KBM-7 (cell line): ENCODE measurements around the gene RNU6-1.

Experiments
- DNase-seq: peaks from one replicate; pipeline ENCODE4 v3.0.0-alpha.2; 2015
- in situ Hi-C: fragments of 300-500 bp; cut with MboI; formaldehyde crosslinking; loops from 2 replicates; pipeline ENCODE4 v1.14.3; 2020; ENCODE audit warnings: low sequenced_read_pairs, low pct_unique_long_range_greater_than_20kb, mixed read lengths

RNU6-1 gene

GRCh38 chr15:67862750-67863441, 23.1 kb upstream of the RNU6-1 start:
- no peak for DNase-seq
- in situ Hi-C loops, result loop anchor here (10.0 kb wide), 1 partner anchor 312 kb away; no protein-coding TSS in a partner anchor

DNA sequence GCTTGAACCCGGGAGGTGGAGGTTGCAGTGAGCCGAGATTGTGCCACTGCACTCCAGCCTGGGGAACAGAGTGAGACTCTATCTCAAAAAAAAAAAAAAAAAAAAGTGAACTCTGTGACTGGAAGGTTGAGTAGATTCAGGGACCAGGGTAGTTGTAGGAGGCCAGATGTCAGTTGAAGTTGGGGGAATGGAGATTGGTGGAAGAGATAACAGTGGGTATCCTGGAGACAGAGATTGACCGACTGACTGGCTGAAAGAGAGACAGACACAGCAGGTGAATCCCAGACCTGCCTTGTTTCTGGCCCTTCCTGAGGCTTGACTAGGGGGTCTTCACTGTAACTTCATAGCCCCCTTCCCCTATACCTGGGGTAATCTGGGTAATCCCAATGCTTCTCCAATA, 22.1 kb upstream of the RNU6-1 start:
- in situ Hi-C loops, result loop anchor here (10.0 kb wide), 1 partner anchor 313 kb away; no protein-coding TSS in a partner anchor

GRCh38 chr15:67859331-67859946, 19.6 kb upstream of the RNU6-1 start:
- DNase-seq, result no peak
- in situ Hi-C loops, result no loop called here

More for the DNA sequence above, 22.1 kb upstream of the RNU6-1 start:
- no peak for DNase-seq

GRCh38 chr15:67857220-67857619, 17.4 kb upstream of the RNU6-1 start:
- no peak for DNase-seq
- in situ Hi-C loops, result no loop called here

GRCh38 chr15:67855842-67856241, 16.0 kb upstream of the RNU6-1 start:
- in situ Hi-C loops, result no loop called here
- DNase-seq, result peak; percentile 49

GRCh38 chr15:67854358-67854757, 14.5 kb upstream of the RNU6-1 start:
- in situ Hi-C loops, result no loop called here
- no peak for DNase-seq

DNA sequence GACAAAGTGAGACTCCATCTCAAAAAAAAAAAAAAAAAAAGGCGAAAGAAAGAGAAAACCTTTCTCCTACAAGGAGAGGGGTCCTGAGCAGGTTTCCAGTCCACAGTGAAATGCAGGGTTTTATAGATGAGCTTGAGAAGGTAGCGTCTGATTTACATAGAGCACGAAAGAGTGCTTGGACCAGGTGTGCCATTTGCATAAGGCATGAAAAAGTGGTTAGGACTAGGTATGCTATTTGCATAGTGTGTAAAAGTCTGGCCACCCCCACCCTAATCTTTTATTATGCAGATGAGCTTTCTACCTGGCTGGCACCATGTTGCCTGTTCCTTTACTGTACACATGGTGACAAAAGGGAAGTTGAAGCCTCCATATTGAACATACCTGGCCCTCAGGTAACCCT, 13.6 kb upstream of the RNU6-1 start:
- DNase-seq, result no peak
- in situ Hi-C loops, result no loop called here

- no peak for DNase-seq
- in situ Hi-C loops, result no loop called here
These were observed 12.6 kb upstream of the RNU6-1 start for GRCh38 chr15:67852418-67852817.

DNA sequence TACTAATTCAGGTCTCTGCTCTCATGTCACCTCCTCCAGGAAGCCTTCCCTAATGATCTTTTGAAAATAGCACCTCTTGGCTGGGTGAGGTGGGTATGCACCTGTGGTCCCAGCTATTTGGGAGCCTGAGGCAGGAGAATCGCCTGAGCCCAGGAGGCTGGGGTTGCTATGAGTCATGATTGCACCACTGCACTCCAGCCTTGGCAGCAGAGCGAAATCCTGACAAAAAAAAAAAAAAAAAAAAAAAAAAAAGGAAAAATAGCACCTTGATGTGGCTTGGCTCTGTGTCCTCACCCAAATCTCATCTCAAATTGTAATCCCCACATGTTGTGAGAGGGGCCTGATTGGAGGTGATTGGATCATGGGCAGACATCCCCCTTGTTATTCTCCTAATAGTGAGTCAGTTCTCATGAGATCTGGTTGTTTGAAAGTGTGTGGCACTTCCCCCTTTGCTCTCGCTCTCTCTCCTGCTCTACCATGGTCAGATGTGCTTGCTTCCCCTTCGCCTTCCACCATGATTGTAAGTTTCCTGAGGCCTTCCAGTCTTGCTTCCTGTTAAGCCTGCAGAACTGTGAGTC, 11.2 kb upstream of the RNU6-1 start:
- in situ Hi-C loops, result no loop called here
- DNase-seq, result peak; percentile 88

GRCh38 chr15:67850336-67850735, 10.5 kb upstream of the RNU6-1 start:
- DNase-seq, result no peak
- in situ Hi-C loops, result no loop called here

DNA sequence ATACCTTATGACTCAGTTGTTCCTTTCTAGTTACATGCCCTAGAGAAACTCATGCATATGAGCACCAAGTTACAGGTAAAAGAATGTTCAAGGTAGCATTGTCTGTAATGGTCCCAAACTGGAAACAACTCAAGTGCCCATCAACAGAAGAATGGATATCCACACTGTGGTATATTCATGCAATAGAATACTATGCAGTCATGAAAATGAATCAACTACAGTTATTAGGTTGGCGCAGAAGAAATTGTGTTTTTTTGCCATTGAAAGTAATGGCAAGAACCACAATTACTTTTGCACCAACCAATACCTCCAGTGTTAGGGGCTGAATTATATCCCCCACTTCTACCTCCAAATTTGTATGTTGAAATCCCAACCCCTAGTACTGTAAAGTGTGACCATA, 9.7 kb upstream of the RNU6-1 start:
- no peak for DNase-seq
- in situ Hi-C loops, result no loop called here

- in situ Hi-C loops, result no loop called here
- no peak for DNase-seq
These were observed 6.1 kb upstream of the RNU6-1 start for GRCh38 chr15:67845974-67846373.

GRCh38 chr15:67843571-67844387, 3.9 kb upstream of the RNU6-1 start:
- in situ Hi-C loops, result no loop called here
- peak; percentile 68 for DNase-seq

DNA sequence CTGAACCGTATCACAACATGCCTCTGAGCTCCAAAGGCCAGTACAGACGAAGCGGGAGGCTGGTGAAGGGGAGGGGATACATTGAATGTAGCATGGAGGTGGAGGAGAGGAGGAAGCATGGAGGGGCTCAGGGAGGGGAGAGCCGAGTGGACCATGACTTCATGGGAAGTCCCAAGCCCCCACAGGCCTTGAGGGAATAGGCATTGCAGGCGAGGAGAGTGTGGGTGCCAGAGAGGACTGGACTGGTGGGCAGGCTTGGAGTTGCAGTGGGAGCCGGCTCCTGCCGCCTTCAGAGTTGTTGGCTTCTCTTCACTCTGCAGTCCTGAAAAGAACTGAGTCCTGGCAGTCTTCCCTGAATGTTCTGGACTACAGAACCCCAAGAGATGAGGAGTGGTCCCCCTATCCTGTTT, 3.3 kb upstream of the RNU6-1 start:
- in situ Hi-C loops, result no loop called here

DNA sequence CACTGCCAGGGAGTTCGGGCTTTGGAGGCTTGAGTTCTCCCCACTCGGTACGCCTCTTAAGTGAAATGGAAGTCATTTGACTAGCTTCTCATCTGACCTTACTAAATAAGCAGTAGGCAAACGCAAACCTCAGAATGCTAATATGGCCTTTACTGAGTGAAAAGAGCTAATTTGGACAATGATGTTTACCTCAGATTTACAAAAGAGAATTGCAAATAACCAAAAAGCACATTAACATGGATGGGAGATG, 1.6 kb upstream of the RNU6-1 start:
- in situ Hi-C loops, result no loop called here
- DNase-seq, result no peak

More for the DNA sequence above, 3.3 kb upstream of the RNU6-1 start:
- DNase-seq, result no peak

DNA sequence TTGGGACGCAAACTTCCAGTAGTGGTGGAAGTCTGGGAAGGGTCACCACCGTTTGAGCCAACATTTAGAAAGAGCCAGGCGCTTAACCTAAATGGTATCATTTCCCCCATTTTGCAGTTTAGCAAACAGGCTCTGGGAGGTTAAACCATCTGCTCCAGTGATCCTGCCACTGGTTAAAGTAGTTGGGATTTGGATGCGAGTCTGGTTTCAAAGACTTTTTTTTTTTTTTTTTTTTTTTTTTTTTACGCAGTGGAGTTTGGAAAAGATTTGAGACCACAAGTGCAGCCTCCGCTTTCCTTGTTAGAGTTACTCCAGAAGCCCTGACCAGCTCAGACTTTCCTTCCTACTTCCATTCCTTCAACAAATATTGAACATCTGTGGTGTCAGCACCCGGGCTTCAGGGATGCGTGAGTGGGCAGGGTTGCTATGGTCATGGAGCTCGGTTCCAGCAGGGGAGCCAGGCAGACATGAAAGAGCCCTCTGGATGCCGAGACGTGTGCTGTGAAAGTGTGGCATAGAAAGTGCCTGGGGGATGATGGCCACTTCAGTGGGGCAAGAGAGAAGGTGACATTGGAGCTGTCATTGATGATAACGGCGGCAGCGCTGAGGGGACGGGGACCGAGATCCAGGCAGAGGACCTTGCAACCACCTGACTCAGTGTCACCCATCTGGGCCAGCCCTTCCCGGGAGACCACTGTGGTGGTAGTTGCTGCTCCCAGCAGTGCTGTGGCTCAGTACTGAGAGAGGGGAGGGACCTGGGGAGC, 1.1 kb upstream of the RNU6-1 start:
- in situ Hi-C loops, result no loop called here
- DNase-seq, result peak; percentile 81

DNA sequence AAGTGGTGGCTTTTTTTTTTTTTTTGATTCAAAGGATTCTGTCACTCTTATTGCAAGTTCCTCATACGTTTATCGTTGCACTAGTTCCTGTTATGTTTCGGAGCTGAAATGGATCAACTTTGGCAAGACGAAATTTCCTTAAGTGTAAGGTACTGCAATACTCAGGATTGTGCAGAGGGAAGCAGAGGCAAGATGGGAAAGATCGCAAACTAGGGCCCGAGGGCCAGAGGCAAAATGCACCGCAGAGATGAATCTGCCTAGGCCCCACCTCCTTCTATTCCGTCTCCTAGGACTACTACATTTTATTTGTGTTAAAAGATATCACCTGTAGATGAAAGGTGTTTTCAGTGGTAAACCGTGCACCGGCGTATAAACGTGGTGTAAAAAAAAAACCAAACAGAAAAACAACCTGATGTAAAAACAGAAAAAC, 331 bp downstream of the RNU6-1 start:
- in situ Hi-C loops, result loop anchor here (10.0 kb wide), 1 partner anchor 895 kb away; no protein-coding TSS in a partner anchor
- peak; percentile 91 for DNase-seq

- in situ Hi-C loops, result loop anchor here (10.0 kb wide), 1 partner anchor 894 kb away; no protein-coding TSS in a partner anchor
- DNase-seq, result no peak
These were observed 984 bp downstream of the RNU6-1 start for GRCh38 chr15:67838789-67839332.

DNA sequence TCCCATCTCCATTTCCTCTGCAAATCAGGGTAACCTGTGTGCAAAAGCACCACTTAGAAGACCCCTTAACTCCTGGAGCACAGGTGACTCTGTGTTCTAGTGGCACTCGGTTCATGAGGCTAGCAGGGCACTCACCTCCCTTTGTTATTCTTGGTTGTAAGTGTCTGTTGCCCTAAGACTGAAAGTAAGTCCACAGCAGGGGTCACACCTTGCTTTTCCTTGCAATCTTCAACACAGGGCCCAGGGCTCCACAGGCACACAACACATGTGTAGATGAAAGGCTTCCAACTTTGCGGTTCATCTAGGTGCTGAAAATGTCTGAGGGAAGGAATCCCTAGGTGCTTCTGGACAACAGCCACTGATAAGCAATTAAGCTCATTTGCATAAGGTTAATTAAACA, 2.9 kb downstream of the RNU6-1 start:
- in situ Hi-C loops, result loop anchor here (10.0 kb wide), 1 partner anchor 892 kb away; no protein-coding TSS in a partner anchor
- no peak for DNase-seq
